Hepatocyte (in vitro differentiated cells): ENCODE measurements around the gene CDH4.

Source experiments
- EZH2 ChIP-seq: fragments of 200-600 bp; sonication (generic); IDR thresholded peaks from 2 replicates; pipeline ENCODE4 v1.6.1; 2016; ENCODE audit warnings: antibody characterized with exemption, mild to moderate bottlenecking, borderline replicate concordance
- EZH2phosphoT487 ChIP-seq: fragments of 200-600 bp; sonication (generic); IDR thresholded peaks from one replicate; pipeline ENCODE4 v1.6.1; 2018; ENCODE audit warnings: antibody characterized with exemption, mild to moderate bottlenecking, low read depth, moderate library complexity; ENCODE audit not compliant: unreplicated experiment, severe bottlenecking
- TF ChIP-seq, protein P1 (sequence below): fragments of 200-600 bp; sonication (generic); IDR thresholded peaks from 2 replicates; pipeline ENCODE4 v1.5.1; 2016; ENCODE audit warnings: antibody characterized with exemption, mild to moderate bottlenecking; ENCODE audit not compliant: poor library complexity

- TF ChIP-seq EZH2phosphoT487 = no peak
- TF ChIP-seq, protein P1, sequence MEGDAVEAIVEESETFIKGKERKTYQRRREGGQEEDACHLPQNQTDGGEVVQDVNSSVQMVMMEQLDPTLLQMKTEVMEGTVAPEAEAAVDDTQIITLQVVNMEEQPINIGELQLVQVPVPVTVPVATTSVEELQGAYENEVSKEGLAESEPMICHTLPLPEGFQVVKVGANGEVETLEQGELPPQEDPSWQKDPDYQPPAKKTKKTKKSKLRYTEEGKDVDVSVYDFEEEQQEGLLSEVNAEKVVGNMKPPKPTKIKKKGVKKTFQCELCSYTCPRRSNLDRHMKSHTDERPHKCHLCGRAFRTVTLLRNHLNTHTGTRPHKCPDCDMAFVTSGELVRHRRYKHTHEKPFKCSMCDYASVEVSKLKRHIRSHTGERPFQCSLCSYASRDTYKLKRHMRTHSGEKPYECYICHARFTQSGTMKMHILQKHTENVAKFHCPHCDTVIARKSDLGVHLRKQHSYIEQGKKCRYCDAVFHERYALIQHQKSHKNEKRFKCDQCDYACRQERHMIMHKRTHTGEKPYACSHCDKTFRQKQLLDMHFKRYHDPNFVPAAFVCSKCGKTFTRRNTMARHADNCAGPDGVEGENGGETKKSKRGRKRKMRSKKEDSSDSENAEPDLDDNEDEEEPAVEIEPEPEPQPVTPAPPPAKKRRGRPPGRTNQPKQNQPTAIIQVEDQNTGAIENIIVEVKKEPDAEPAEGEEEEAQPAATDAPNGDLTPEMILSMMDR = no peak
- no peak for TF ChIP-seq EZH2
Observed at GRCh38 chr20:61391185-61391584, 139.1 kb downstream of the CDH4 start.
